NCI-H2081 treated with DMSO at 0.1 percent for 48 hours (cell line): ENCODE measurements around the gene SEC24B.
"Not testable (repeated sequence)": the region's sequence is repeated elsewhere in the genome, so short reads cannot be mapped to it uniquely, and the experiment has no call there.

Experiments
- DNase-seq: peaks from one replicate; lab custom pipeline; 2025; lab: John Stamatoyannopoulos, UW

SEC24B gene

DNA sequence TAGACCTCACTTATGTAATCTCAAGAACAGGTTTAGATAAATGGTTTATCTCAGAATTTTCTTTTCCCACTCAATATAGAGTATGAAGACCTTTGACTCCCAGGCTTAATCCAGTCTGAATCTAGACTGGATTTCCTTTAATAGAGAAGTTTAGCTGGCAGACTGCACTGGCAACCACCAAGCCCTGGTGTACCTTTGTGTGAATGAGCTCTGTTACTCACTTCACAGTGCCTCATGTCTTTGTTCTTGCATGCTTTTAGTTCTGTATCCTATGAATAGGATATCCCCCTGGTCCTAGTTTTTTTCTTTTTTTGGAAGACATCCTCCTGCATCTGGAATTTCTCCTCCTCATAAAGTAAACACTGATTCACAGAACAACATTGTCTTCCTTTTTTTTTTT, 73.3 kb downstream of the SEC24B start:
- DNase-seq, result no peak

DNA sequence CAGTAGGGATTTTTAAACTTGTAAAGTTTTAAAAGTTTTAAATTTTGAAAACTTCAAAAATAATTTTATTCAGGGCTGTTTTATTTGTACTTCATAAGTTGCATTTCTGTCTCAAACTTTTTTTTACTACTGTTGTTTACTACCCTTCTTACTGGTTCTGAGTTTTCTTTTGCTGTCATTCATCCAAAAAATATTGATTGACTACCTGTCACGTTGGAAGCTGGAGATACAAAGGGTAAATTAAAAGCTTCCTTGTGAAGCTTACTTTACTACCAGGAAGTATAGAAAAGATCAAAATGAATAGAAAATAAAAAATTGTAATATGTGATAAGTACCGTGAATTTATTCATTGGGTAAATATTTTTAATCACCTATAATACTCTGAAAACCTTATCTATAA, 77.1 kb downstream of the SEC24B start:
- no peak for DNase-seq

DNA sequence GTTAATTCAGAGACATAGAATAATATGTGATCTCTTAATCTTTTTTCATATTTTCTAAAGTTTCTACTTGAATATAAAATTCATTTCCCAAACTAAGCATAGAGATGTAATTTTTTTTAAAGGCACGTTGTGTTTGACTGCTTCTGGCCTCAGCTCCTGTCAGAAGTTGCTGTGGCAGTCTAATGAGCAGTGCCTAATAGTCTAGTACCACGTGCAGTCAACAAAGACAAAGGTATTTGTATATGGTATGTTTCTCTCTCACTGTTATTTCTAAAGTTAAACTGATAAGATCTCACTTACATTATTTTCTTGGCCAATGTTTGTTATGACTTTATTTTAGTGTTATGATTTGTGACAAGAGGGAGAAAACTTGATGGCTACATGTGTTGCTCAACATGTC, 77.8 kb downstream of the SEC24B start:
- no peak for DNase-seq

DNA sequence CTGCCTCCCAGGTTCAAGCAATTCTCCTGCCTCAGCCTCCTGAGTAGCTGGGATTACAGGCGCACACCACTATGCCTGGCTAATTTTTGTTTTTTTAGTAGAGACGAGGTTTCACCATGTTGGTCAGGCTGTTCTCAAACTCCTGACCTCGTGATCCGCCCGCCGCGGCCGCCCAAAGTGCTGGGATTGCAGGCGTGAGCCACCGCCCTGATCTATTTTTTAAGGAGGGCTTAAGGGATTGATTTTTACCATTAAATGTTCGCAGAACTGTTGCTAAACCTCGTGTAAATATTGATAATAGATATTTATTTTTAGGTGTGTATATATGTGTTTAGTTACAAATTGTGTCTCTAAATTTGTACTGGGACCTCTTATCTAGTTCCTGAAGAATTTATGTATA, 79.8 kb downstream of the SEC24B start:
- DNase-seq, result not testable (repeated sequence)

DNA sequence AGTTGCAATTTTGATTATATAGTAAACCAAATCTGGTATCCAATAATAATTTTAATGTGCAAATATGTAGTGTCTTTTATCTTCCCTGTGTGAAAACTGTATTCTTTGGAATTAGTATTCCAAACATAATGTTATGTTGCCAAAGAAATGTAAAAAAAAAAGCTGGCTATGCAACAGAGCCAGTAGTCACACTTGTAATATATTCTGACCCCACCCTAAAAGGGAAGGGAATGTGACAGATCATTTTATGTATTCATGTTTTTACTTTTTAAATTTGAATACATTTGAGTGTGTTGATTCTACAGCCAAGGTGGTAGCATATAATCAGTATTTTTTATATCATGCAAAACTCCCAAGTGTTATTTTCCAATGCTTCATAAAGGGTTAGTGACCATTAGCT, 98.6 kb downstream of the SEC24B start:
- DNase-seq, result no peak

DNA sequence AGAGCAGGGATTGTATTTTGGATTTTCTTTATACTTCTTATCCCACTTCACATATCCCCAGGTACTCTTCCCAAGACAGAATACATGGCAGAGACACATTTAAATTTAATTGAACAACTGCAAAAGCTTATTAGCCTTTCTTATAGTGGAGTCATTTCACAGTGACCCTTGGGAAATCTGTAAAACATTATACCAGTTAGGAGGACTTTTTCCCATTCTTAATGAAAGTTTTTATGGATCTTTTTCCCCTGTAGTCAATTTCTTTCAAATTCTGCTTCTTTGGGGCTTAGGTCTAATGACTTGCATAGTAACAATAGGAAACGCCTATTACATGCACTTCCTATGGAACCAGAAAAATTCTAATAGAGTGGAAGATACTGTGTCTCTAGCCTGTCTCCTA, 111.8 kb downstream of the SEC24B start:
- no peak for DNase-seq

DNA sequence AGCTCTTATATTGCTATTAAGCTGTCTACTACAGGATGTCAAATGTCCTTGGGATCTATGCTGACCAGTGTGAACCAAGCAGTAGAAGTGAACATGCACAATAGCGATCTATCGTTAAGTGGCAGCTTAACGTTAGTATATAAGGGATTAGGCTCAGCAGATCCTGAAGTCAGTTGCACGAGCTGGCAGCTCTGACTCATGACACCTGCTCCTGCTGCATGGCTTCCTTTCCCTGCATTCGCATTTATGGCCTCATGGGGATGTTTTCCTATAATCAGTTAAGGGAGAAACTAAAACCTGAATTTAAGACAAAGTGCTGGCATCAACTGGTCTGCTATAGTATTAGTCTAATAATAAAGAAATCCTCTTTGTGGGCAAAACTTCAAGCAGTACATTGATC, 113.8 kb downstream of the SEC24B start:
- no peak for DNase-seq

DNA sequence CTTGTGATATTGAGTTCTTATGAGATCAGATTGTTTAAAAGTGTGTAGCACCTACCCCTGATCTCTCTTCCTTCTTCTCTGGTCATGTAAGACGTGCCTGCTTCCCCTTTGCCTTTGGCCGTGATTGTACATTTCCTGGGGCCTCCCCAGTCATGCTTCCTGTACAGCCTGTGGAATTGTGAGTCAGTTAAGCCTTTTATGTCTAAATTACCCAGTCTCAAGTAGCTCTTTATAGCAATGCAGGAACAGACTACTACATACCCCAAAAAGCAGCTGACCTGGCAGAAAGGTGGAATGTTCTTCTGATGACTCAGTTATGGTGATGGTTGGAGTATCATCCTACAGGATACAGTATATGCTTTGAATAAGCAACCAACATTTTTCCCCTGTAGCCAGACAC, 115.0 kb downstream of the SEC24B start:
- DNase-seq, result no peak

DNA sequence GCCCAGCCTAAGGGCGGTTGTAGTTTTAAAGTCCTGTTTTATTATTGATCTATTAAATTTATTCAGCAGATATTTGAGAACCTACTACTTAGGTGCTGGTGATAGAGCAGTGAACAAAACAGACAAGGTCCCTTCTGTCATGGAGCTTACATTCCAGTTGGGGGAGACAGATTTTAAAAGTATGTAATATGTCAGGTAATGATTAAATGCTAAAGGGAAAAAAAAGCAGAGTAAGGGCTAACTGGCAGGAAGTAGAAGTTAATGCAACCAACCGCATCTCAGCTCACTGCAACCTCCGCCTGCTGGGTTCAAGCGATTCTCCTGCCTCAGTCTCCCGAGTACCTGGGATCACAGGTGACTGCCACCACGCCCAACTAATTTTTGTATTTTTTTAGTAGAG, 118.6 kb downstream of the SEC24B start:
- DNase-seq, result no peak

DNA sequence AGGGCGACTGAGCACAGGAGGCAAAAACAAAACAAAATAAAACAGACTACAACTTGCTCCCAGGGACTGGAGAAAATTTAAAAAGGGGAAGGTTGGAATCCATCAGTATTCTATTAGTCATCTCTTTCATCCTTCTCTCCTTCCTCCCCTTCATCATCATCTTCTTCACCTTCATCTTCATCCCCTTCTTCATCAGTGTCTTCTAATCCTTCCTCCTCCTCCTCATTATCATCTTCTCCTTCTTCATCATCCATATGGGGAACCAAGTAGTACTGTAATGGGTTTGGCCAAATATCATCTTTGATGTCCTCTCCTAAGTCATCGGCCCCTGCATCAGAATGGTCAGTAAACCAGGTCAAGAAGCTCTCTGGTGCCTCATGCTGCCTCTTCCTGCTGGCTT, 119.5 kb downstream of the SEC24B start:
- DNase-seq, result no peak

DNA sequence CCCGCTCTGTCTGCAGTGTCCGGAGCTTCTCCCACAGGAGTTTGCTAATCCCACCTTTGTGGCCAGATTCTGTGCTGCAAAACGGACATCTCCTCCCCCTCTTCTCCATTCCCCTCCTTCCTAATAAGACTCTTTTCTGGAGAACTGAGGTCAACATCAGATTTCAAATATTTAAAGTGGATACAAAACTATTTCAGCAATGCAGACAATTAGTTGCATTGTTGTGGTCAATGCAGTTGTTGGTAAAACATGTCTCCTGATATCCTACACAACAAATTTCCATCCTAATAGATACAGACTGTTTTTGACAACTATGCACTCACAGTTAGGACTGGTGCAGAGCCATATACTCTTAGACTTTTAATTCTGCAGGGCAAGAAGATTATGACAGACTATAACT, 121.4 kb downstream of the SEC24B start:
- no peak for DNase-seq

DNA sequence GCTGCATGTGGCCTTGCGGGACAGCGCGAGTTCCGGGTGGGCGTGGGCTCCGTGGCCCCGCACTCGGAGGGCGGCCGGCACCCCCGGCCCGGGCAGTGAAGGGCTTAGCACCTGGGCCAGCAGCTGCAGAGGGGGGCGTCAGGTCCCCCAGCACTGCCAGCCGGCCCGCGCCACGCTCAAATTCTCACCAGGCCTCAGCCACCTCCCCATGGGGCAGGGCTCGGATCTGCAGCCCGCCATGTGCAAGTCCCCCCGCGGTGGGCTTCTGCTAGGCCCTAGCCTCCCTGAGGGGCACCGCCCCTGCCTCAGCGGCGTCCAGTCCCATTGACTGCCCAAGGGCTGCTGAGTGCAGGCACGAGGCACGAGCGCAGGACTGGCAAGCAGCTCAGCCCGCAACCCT, 123.8 kb downstream of the SEC24B start:
- no peak for DNase-seq

DNA sequence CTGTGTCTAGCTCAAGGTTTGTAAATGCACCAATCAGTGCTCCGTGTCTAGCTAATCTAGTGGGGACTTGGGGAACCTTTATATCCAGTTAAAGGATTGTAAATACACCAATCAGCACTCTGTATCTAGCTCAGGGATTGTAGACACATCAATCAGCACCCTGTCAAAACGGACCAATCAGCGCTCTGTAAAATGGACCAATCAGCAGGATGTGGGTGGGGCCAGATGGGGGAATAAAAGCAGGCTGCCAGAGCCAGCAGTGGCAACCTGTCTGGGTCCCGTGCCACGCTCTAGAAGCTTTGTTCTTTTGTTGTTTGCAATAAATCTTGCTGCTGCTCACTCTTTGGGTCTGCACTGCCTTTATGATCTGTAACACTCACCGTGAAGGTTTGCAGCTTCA, 124.5 kb downstream of the SEC24B start:
- not testable (repeated sequence) for DNase-seq

DNA sequence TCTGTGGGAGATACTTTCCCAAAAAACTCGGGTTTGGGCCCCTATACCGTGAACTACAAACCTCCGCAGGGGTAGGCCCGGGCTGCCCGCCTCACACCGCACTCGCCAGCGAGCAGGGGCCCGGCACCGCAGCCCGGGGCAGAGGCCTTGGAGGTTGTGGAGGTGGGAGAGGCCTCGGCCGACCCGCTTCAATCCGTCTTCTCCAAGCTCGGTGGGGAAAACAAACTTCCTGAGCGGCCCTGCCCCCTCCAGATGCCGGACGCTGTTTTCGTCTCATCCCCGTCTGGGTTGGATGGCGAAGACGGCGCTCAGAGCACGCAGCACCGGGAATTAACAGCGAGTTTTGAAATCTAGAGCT, 126.0 kb downstream of the SEC24B start:
- no peak for DNase-seq

DNA sequence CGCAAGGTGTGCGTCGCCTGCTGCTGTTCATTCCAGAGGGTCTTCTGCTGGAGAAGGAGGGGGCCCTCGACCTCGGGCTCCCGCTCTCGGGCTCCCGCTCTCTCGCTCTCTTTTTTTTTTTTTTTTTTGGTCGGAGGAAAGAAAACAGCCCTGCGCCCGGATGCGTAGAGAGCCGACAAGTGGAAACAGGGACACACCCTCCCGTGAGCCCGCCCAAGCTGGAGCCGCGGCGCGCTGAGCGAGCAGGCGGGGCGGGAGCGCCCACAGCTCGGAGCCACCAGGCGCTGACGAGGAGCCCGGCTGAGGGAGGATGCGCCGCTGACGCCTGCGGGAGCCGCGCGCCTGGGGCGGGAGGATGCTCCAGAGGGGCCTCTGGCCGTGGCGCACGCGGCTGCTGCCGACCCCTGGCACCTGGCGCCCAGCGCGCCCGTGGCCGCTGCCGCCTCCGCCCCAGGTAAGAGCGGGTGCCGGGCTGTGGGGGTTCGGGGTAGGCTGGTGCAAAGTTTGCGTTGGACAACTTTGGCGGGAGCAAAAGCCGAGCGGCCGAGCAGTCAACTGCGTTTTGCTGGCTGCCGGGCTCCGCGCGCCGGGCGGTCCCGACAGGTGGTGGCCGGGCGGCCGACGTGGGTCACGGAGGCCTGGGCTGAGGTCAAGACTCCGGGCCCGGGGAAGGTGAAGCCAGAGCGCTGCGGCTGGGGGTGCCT, 126.5 kb downstream of the SEC24B start, which contains the start of gene MCUB:
Gene MCUB (plus strand): TSS at position 264 of the 704 bp plus-strand sequence. CDS start 92 bp downstream, at position 356.
- DNase-seq, result no peak

DNA sequence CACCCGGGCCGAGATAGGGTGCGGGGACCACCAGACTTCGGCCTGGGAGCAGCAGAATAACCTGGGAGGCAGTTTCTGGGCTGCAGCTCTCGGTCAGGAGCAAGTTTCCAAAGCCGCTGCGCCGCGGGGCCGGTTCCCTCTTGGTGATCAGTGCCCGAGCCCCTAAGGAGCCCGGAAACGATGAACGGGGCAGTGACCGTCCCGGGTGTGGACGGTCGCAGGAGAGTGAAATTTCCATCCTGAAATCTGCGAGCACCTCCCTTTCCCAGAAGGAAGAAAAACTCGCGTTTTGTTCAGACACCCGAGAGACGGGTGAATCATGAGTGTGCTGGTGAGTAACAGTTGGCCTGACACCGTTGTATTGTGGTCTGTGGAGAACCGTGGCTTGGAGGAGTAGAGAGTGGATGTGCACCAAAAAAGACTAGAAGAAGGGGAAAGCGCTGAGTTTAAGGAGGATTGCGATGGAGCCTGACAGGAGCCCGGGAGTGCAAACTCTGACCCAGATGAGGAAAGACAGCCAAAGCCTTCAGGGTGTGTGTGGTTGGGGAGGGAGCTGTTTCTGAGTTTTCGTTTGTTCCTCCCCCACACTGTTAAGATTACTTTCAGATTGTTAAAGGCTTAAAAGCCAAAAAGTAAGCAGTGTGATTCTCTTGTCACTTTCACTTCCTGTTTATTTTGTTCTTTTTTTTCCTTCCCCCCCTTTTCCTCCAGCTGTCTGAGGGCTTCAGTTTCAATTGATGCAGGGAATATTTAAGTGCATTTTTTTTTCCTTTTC, 127.3 kb downstream of the SEC24B start:
- no peak for DNase-seq

DNA sequence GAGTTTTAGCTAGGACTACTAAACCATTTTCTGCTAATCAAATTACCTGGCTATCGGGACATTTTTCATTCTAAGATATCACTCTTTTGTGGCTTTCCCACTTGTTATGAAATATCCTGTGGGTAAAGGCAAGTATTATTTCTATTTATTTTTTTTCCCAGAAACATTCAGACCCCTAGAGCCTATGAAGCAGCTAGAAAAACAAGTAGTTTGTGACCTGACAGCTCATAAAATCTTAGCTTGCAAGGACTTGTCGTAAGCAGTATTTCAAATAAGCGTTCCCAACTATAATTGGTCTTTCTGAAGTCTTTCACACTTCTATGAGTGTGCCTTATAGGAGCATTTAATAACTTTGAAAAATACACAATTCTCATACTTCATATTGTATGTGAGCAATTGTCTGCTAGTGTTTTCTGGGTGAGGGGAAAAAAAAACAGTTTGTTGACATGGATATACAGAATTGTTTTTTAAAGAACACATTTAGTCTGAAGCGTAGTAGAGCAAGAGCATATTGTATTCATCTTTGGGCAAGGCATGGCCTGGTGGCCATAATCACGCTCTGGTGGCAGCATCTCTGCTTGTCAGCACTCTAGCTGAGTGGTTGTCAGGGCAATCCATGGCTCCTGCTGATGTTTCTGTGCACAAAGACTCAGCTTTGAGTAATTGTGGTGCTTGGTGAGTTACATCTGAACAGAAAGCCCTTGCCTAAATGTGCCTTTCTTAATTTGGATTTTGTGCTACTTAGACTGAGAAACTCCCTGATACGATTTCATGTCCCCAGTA, 129.0 kb downstream of the SEC24B start:
- no peak for DNase-seq

DNA sequence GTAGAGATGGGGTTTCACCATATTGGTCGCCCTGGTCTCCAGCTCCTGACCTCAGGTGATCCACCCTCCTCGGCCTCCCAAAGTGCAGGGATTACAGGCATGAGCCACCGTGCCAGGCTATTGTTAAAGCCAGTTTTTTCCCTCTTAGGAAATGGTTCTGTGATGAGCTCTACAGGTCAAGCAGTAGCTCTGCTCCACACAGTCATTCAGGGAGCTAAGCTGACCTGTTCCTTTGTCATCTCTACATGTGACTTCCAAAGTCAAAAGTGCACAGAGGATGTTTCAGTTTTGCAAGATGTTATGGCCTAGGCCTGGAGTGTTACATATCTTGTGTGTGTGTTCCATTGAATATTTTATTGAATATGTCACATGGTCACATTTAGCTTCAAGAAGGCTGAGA, 137.9 kb downstream of the SEC24B start:
- DNase-seq, result no peak

DNA sequence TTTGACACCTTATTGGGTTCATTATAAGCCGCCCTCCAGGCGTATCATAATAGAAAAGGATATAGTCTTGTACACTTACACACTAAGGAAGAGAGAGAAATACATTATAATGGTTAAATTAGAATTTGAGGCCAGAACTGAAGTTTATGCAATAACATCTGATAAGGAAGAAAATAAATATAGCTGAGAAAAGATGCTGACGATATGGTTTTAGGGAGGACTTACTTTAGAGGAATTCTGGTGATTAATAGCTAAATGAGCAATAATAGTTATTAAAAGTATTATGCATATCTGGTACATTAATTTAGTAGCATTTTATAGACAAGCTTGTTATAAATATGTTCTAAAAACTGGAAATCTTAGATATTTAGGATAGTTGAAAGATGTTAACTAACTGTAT, 138.5 kb downstream of the SEC24B start:
- DNase-seq, result no peak

DNA sequence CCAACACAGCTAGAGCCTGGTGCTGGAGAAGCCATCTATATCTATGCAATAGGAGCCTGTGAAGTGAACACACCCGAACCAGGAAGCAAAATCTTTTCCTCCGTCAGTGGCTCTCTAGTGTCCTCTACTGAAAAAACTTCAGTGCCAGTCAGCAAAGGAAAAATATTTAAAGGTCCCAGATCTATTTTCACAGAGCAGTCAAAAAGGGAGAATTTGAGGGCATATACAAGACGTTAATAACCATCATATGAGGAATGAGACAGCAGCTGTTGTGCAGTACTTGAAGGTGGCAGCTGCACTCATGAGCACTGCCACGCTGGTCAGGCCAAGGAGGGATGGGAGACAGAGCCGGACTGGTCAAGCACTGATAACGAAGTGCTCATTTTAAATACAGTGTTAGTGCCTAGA, 140.8 kb downstream of the SEC24B start:
- no peak for DNase-seq

DNA sequence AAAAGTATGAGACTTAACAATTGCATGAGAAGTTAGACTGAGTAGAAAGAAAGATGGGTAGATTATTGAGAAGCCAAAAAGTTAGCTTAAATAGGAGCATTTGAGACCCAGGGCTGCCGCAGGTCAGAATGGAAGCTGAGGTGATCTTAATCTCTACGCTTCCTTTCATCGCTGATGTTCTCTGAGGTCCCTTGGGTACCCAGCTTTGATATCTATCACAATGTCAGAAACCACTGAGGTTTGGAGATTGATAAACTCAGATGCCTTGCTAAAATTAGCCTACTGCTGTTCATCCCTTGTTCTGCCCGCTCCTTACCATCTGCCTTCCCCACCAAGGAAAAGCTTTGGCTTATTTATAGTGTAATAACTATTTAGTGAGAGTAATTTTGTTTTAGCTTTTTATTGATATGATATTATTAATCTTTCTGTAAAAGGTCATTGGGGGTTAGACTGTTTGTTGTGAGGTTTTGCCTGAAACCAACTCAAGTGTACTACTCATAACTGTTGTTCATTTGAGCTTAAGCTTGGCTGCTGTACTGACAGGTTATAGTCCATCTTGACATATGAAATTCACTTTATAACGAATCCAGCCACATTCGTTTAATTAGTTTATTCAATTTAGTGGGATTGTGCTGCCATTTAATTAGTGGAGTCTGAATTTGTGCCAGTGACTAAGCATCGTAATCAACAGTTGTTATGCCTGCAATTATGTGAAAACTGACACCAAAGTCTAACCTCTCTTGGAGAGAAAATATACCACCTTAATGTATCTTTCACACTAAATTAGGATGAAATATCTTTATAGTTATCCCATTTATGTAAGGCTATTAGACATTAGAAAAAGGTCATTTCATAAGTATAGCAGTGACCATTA, 141.6 kb downstream of the SEC24B start:
- no peak for DNase-seq

DNA sequence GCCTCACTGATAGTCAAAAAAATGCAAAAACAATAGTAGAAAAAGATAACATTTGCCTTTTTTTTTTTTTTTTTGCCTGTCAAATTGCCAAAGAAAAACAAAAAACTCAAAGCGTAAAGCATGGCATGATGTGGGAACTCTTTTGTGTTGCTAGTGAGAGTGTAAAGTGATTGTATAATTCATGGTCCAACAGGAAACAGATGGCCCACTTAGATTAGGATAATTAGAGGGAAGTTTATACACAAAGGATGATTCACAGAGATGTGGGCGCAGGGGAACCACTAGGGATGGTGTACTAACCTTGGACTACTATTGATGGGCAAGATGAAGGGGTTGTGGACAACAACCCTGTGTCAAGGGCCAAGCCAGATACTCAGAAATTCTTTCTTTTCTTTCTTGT, 142.8 kb downstream of the SEC24B start:
- peak; percentile 16 for DNase-seq
